Lung (tissue), 12 donors: Measurements from ENCODE around the gene CITED4. TPM values are rescaled to one million over a fixed set of nuclear protein-coding genes. Genes with fewer than 3 reads are reported as not detected.

Experiments used
- ATAC-seq: fragments of 200-7000 bp; cut with Tn5 transposase; one replicate; pipeline ENCODE4 v1.9.1; 2020; ENCODE audit warnings: moderate number of reproducible peaks; ENCODE audit not compliant: insufficient read depth, low FRiP score
- DNase-seq, 3 donors: peaks; one replicate each; pipeline ENCODE4 v3.0.0-alpha.2; 2013 to 2017
- H3K27ac ChIP-seq, 2 donors: one replicate each; pipeline ENCODE4 v1.5.1; 2013; ENCODE audit warnings: mild to moderate bottlenecking in 2 of 2, moderate library complexity in 2 of 2, control low read depth in 1 of 2, inconsistent platforms in 1 of 2, low read depth in 1 of 2, low read length in 1 of 2
- H3K27me3 ChIP-seq, 3 donors: one replicate each; pipeline ENCODE4 v1.5.1; 2013; ENCODE audit warnings: low read length in 2 of 3; ENCODE audit not compliant: control insufficient read depth in 3 of 3, insufficient read depth in 3 of 3
- H3K36me3 ChIP-seq, 4 donors: one replicate each; pipeline ENCODE4 v1.5.1; 2013; ENCODE audit warnings: low read length in 4 of 4, mild to moderate bottlenecking in 1 of 4, moderate library complexity in 1 of 4; ENCODE audit not compliant: control insufficient read depth in 4 of 4, insufficient read depth in 4 of 4
- H3K4me1 ChIP-seq, 5 donors: one replicate each; pipeline ENCODE4 v1.5.1; 2013; ENCODE audit warnings: low read length in 5 of 5, mild to moderate bottlenecking in 2 of 5, moderate library complexity in 1 of 5; ENCODE audit not compliant: control insufficient read depth in 5 of 5, insufficient read depth in 5 of 5
- H3K4me3 ChIP-seq: one replicate; pipeline ENCODE4 v1.5.1; 2013; ENCODE audit warnings: mild to moderate bottlenecking, control low read depth, moderate library complexity
- H3K9ac ChIP-seq, 2 donors: one replicate each; pipeline ENCODE4 v1.5.1; 2013; ENCODE audit warnings: low read length in 2 of 2, control low read depth in 1 of 2; ENCODE audit not compliant: insufficient read depth in 1 of 2
- H3K9me3 ChIP-seq, 4 donors: one replicate each; pipeline ENCODE4 v1.5.1; 2013; ENCODE audit warnings: low read length in 3 of 4, mild to moderate bottlenecking in 1 of 4, moderate library complexity in 1 of 4; ENCODE audit not compliant: control insufficient read depth in 4 of 4, insufficient read depth in 3 of 4
- CTCF ChIP-seq: IDR thresholded peaks from 2 replicates; pipeline ENCODE4 v1.5.1; 2012; ENCODE audit warnings: mild to moderate bottlenecking; ENCODE audit errors: control extremely low read depth, extremely low read depth
- WGBS, 2 donors: extraction: QIAGEN DNeasy Blood & Tissue Kit; methylation state at CpG; one replicate each; pipeline ENCODE4 v1.1.7; 2013; 5-methylcytosine and 5-hydroxymethylcytosine counted together
- polyA plus RNA-seq, 2 donors: library from polyadenylated mRNA; stranded (reverse); fragments of 200-250 nt; gene quantifications; one replicate each; pipeline ENCODE4 v1.2.1, GENCODE V29; 2013
- total RNA-seq, 2 donors: library from RNA; depleted of rRNA in 1 of 2; stranded (reverse); fragments of >200 nt in 1 of 2; gene quantifications; one replicate each; pipeline ENCODE4 v1.2.1, GENCODE V29; 2014 to 2021
- donor health status: control.
- donor health status: control.
- donor health status: Bipolar disorder and iron deficiency.
- donor health status: healthy.
- donor health status: DM: yes; HTN: yes; CAD: no.

The CITED4 gene
- total and polyA plus RNA-seq, 4 donors: 4.7 to 15.1 (median 7.6) TPM

DNA sequence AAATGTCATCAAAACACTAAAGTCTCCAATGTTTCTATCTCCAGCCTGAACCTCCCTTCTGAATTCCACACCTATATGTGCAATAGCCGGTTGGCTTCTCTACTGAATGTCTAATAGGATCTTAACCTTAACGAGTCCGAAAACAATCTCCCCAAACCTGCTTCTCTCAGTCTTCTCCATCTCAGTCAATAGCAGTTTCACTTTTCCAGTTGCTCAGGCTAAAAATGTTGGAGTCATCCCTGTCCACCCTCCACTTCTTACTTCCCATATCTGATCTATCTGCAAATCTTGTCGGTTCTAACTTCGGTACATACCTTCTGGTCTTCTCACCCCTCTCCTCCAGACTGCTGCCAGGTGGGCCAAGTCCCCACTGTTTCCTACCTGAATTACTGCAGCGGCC, 25.5 kb upstream of the CITED4 start:
- Histone ChIP-seq H3K4me1 (peaks cover 0 to 3% (median 0%) of the 10 kb centered on the region in 5 donors), H3K9ac (no peak overlapping the region), H3K36me3 (no peaks in the 10 kb centered on the region)

DNA sequence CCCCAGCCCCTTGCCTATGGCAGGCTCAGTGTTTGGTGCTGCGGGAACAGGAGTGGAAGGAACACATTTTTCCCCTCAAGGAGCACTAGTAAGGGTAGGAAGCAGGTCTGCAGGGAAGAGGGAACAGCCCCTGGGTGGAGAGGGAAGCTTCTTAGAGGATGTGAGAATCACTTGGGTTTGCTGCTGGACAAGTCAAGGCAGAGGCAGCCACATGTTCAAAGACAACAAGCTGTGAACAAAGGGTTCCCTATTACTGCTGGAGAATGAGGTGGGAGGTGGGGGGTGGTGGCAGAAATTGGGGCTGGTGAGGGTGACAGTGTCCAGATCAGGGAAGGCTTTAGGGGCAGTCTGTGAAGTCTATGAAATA, 24.8 kb upstream of the CITED4 start:
- Histone ChIP-seq H3K27me3 (peaks cover 0 to 24% (median 16%) of the 10 kb centered on the region in 3 donors), H3K4me1 (peaks cover 0 to 3% (median 0%) of the 10 kb centered on the region in 5 donors), H3K36me3 (no peaks in the 10 kb centered on the region), H3K9ac (no peak overlapping the region), H3K4me3 (no peak overlapping the region), H3K27ac (no peak overlapping the region), H3K9me3 (no peaks in the 10 kb centered on the region)
- DNase-seq (no peak), ATAC-seq (no peak)
- TF ChIP-seq CTCF: no peak
- WGBS, 2 donors: 89 to 95% methylated on average over 1 of the region's 1 CpG

More for the DNA sequence above, 25.5 kb upstream of the CITED4 start:
- H3K27me3 ChIP-seq: peaks cover 0 to 24% (median 16%) of the 10 kb centered on the region in 3 donors
- no peak overlapping the region for H3K27ac ChIP-seq
- no peak for TF ChIP-seq CTCF
- H3K9me3 ChIP-seq: no peaks in the 10 kb centered on the region
- WGBS, 2 donors: 93% methylated on average over 6 of the region's 6 CpGs
- DNase-seq (no peak), ATAC-seq (no peak)
- no peak overlapping the region for H3K4me3 ChIP-seq

- H3K4me1 ChIP-seq: peaks cover 0 to 3% (median 0%) of the 10 kb centered on the region in 5 donors
- no peaks in the 10 kb centered on the region for H3K9me3 ChIP-seq
- WGBS, 2 donors: 78 to 85% methylated on average over 7 of the region's 7 CpGs
- no peak for ATAC-seq
- H3K4me3 ChIP-seq: no peak overlapping the region
- no peak overlapping the region for H3K27ac ChIP-seq
- no peaks in the 10 kb centered on the region for H3K36me3 ChIP-seq
- H3K27me3 ChIP-seq: peaks cover 0 to 24% (median 16%) of the 10 kb centered on the region in 3 donors
- no peak for DNase-seq
- no peak for TF ChIP-seq CTCF
- no peak overlapping the region for H3K9ac ChIP-seq
These were observed 24.3 kb upstream of the CITED4 start for GRCh38 chr1:40886318-40887011.
